Epithelial cell of proximal tubule (primary cell): ENCODE data around the gene PTGES. TPM values are rescaled to one million over a fixed set of nuclear protein-coding genes. Genes with fewer than 3 reads are reported as not detected.

Experiments used
- DNase-seq: peaks from one replicate; pipeline ENCODE4 v3.0.0-alpha.2; 2011; ENCODE audit warnings: low read depth
- H3K4me3 ChIP-seq: 2 replicates; pipeline ENCODE4 v1.5.1; 2011; ENCODE audit warnings: low read depth, mild to moderate bottlenecking, low read length
- CTCF ChIP-seq: conservative IDR thresholded peaks from 2 replicates; pipeline ENCODE4 v1.5.1; 2012; ENCODE audit warnings: low read depth, mild to moderate bottlenecking, low read length
- total RNA-seq: library from RNA; depleted of rRNA; stranded (reverse); fragments of >200 nt; gene quantifications from 2 replicates; pipeline ENCODE4 v1.2.3, GENCODE V29; 2015

The PTGES gene
- total RNA-seq, 1 donor from 2014 or later: 33.6 TPM

DNA sequence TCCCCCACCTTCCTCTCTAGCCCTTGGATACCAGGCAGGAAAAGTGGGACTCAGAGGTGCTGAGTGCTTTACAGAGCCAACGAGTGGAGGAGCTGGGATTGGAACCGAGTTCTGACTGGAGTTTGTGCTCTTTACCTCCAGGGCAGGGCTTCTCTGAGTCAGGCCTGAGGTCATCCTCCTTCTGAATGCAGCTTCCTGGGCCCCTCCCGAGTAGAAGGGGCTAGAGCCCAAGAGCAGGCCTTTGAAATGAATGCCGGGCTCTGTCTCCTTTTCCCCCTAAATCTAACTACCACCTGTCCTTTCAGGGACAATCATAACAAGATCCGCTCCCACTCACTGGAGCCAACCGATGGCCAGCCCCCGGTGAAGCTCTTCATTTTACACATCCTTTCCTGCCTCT lies 12.7 kb downstream of the PTGES start:
- no peak for TF ChIP-seq CTCF
- DNase-seq: no peak
- H3K4me3 ChIP-seq: no peak overlapping the region

DNA sequence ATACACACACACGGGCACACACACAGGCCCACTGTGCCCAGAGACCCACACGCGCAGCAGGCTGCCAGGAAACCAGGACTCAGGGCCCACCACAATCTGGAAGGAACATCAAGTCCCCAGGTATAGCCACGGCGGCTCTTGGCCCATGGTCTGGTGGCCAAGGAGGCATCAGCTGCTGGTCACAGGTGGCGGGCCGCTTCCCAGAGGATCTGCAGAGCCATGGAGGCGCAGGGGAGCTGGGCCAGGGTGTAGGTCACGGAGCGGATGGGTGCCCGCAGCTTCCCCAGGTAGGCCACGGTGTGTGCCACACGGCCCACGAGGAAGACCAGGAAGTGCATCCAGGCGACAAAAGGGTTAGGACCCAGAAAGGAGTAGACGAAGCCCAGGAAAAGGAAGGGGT lies 13.4 kb downstream of the PTGES start:
- TF ChIP-seq CTCF: no peak

GRCh38 chr9:129737479-129738274 lies 15.2 kb downstream of the PTGES start:
- TF ChIP-seq CTCF: peak; percentile 90
- no peak for DNase-seq

More for the DNA sequence above, 13.4 kb downstream of the PTGES start:
- DNase-seq: no peak
- H3K4me3 ChIP-seq: no peak overlapping the region

GRCh38 chr9:129736334-129736733 lies 16.5 kb downstream of the PTGES start:
- no peak for DNase-seq
- H3K4me3 ChIP-seq: no peak overlapping the region
- no peak for TF ChIP-seq CTCF

More at GRCh38 chr9:129737479-129738274, 15.2 kb downstream of the PTGES start:
- H3K4me3 ChIP-seq: peak overlapping the region; percentile 68

DNA sequence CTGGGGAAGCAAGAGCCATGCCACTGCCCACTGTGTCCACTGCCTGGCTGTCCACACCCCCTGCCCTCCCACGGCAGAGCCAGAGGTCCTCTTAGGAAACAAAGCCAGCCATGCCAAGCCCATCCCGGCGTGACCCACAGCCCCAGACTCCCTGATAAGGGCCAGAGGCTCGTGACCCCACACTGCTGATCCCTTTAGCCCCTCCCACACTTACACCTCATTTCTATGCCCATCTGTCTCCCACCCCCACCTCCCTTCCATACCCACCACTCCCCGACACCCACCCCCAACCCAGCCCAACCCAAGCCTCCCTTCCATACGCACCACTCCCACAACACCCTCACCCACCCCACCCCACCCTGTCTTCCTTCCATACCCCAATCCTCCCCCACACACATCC lies 17.3 kb downstream of the PTGES start:
- H3K4me3 ChIP-seq: no peak overlapping the region
- no peak for TF ChIP-seq CTCF
- no peak for DNase-seq

DNA sequence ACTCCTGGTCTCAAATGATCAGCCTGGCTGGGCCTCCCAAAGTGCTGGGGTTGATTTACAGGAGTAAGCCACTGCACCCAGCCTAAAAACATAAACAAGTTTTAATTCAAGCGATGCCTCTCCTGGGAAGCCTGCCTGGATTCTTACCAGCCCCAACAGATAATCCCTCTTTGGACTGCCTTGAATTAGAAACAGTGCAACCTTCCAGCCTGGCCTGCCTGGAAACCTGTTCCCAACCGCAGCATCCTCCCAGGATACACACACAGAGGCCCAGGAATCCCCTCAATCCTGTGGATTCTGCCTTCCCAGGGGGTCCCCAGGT lies 19.2 kb downstream of the PTGES start:
- TF ChIP-seq CTCF: no peak
- H3K4me3 ChIP-seq: no peak overlapping the region
- no peak for DNase-seq

- DNase-seq: no peak
- TF ChIP-seq CTCF: no peak
- no peak overlapping the region for H3K4me3 ChIP-seq
Measured at GRCh38 chr9:129732946-129733631, 19.8 kb downstream of the PTGES start.
